Measurements from ENCODE around the gene PIGBOS1. TPM values are rescaled to one million over a fixed set of nuclear protein-coding genes. Genes with fewer than 3 reads are reported as not detected.

PIGBOS1 gene
- total RNA-seq, 1 donor from 2014 or later: 7.6 TPM

DNA sequence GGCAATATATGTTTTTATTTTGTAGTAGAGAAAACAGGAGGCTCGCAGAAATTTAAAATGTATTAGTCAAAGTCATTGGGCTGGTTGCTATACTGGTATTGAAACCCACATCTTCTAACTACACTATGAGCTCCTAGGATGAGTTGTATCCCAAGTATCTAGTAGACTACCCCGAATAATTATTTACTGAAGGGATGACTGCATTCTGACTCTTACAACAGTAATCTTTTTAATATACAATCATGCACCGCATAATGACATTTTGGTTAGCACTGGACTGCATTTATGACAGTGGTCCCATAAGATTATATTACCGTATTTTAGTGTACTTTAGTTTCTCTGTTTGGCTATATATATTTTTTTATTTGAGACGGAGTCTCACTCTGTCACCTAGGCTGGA is 15.4 kb upstream of the PIGBOS1 start:
- Histone ChIP-seq H3K36me3 (peaks cover 55% of the 10 kb centered on the region), H3K4me1 (no peaks in the 10 kb centered on the region)
- intact Hi-C loops (cut with micrococcal nuclease): no loop called here

GRCh38 chr15:55327387-55327786 is 8.5 kb upstream of the PIGBOS1 start:
- Histone ChIP-seq H3K9me3 (replicated peaks) (no peaks in the 10 kb centered on the region), H3K4me1 (no peaks in the 10 kb centered on the region), H3K27me3 (ENCODE audit: low read depth) (no peaks in the 10 kb centered on the region), H3K36me3 (peaks cover 30% of the 10 kb centered on the region), H3K4me3 (no peak overlapping the region), H3K27ac (replicated peaks) (no peak overlapping the region)
- TF ChIP-seq CTCF (IDR thresholded peaks at IDR 0.05; ENCODE audit: borderline replicate concordance): no peak
- intact Hi-C loops (cut with micrococcal nuclease): no loop called here
- no peak for DNase-seq

More for the DNA sequence above, 15.4 kb upstream of the PIGBOS1 start:
- Histone ChIP-seq H3K27ac (replicated peaks) (no peak overlapping the region), H3K27me3 (ENCODE audit: low read depth) (no peaks in the 10 kb centered on the region), H3K4me3 (no peak overlapping the region), H3K9me3 (replicated peaks) (no peaks in the 10 kb centered on the region)
- DNase-seq: no peak
- TF ChIP-seq CTCF (IDR thresholded peaks at IDR 0.05; ENCODE audit: borderline replicate concordance): no peak

DNA sequence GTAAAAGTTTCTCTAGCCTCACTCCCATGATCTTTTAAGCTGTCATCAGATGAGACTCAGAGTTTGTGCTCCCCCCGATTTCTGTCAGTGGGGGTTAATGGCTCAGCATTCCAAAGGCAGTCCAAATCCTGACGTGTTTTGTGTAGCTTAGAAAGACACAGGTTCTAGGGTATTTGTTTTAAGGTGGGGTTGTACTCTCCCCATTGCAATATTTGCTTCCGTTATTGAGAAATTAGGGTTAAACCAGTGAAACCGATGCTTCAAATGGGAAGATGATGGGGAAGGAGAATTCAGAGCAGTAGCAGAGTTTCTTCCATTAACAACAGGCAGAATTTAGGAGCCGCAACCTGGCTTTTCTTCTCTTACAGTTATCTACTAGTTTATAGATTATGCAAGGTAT is 3.5 kb upstream of the PIGBOS1 start:
- no peak for DNase-seq
- no peaks in the 10 kb centered on the region for H3K27me3 ChIP-seq (ENCODE audit: low read depth)
- H3K9me3 ChIP-seq (replicated peaks): no peaks in the 10 kb centered on the region
- H3K4me1 ChIP-seq: peaks cover 36% of the 10 kb centered on the region
- H3K27ac ChIP-seq (replicated peaks): no peak overlapping the region
- no peak for TF ChIP-seq CTCF (IDR thresholded peaks at IDR 0.05; ENCODE audit: borderline replicate concordance)
- intact Hi-C loops (cut with micrococcal nuclease): no loop called here
- H3K4me3 ChIP-seq: no peak overlapping the region
- peaks cover 6% of the 10 kb centered on the region for H3K36me3 ChIP-seq

DNA sequence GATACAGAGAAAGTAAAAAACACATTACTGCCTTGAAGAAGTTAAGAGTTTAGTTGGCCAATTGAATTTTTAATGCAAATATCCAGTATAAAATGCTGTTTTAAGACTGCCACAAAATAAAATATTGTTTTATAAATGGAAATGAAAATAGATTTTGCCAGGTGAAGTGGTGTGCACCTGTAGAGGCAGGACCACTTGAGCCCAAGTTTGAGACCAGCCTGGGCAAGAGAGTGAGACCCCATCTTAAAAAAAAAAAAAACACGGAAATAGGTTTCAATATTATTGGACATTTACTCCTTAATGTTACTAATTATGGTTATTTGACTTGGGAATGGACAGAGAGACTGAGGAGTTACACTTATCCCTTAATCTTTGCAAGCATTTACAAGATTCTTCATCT is 2.0 kb upstream of the PIGBOS1 start:
- H3K36me3 ChIP-seq: peaks cover 5% of the 10 kb centered on the region
- no peak overlapping the region for H3K4me3 ChIP-seq
- intact Hi-C loops (cut with micrococcal nuclease): no loop called here
- no peak for TF ChIP-seq CTCF (IDR thresholded peaks at IDR 0.05; ENCODE audit: borderline replicate concordance)
- no peak overlapping the region for H3K27ac ChIP-seq (replicated peaks)
- no peak for DNase-seq
- H3K4me1 ChIP-seq: peaks cover 46% of the 10 kb centered on the region
- no peaks in the 10 kb centered on the region for H3K27me3 ChIP-seq (ENCODE audit: low read depth)
- no peaks in the 10 kb centered on the region for H3K9me3 ChIP-seq (replicated peaks)

DNA sequence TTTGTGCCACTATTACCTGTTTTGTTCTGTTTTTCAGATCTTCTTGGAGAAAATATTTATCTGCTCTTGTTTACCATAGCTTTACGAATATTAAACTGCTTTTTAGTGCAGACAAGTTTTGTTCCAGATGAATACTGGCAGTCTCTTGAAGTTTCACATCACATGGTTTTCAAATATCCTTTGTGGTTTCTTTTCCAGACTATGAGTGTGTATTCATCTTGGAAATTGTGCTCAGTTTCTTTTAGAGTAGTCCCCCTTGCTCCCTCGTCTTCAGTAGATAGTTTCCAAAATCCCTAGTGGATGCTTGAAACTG is 1.3 kb upstream of the PIGBOS1 start:
- no peak for TF ChIP-seq CTCF (IDR thresholded peaks at IDR 0.05; ENCODE audit: borderline replicate concordance)
- no peaks in the 10 kb centered on the region for H3K9me3 ChIP-seq (replicated peaks)
- H3K27ac ChIP-seq (replicated peaks): no peak overlapping the region
- H3K4me3 ChIP-seq: peak overlapping the region; percentile 80
- no peaks in the 10 kb centered on the region for H3K27me3 ChIP-seq (ENCODE audit: low read depth)
- intact Hi-C loops (cut with micrococcal nuclease): no loop called here
- H3K36me3 ChIP-seq: peaks cover 5% of the 10 kb centered on the region
- peaks cover 46% of the 10 kb centered on the region for H3K4me1 ChIP-seq
- no peak for DNase-seq
